Measurements from ENCODE around the gene DNAJC15.

Gene DNAJC15

DNA sequence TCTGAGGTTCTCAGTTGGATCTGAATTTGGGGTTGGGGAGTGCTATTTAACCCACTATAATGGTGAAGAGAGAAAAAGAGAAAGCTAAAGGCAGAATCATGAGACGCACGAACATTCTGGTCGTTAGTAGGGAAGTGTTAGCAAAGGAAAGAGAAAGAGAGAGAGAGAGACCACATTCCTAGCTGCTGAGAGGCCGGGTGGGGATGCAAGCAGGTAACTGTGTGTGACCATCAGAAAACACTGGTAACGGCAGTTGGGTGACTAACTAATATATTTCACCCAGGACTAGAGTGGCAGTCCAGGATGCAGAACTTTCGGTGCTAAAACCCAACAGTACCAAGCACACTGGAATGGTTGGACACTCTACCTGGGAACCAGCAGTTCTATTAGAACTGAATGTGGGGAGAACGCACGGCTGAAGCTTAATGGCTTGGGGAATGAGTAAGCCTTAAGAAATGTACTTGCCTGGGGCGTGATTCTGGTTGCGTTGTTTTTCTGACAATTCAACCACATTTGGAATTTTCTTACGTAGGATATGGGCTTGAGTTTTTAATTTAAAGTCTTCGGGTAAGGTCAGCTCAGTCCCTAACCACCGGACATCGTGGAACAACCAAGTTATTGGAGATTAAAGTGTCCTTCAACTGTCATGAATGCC, 130.2 kb downstream of the DNAJC15 start:
- no peak for DNase-seq

DNA sequence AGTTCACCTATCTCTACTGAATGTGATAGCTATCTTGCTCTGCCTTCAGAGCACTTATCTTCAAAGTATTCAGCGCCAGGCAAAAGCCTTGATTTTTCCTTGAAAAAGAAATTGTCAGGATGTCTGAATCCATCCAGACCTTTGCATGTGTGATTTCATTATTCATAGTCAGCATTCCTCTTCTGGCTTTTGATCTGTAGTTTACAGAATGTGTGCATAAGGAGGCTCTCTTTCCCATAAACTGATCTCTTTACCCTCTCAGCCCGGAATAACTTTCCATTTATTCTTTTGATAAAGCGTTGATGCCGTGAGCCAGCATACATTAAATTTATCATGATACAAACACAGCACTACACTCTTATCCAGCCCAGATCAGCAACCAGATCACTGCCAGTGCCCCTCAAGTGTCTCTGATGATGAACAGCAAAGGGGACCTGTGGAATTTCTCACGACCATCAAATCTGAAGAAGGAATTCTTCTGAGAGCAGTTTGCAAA, 130.8 kb downstream of the DNAJC15 start:
- DNase-seq: no peak

DNA sequence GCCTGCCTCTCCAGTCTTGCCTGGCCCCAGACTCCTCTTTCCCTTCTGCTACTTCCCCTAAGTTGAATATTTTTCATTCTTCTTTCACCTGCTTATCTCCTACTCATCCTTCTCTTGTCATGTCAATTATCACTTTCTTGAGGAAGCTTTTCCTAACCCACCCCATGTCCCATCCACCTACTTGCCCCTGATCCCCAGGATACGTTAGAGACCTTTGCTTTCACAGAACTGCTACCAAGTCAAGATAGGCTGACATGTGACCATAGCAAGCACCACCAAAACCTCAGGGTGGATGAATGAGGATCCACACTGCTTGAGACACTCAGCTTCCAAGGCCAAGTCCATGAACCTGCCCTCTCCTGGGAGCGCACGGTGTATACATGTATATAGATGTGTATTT, 131.5 kb downstream of the DNAJC15 start:
- no peak for DNase-seq

DNA sequence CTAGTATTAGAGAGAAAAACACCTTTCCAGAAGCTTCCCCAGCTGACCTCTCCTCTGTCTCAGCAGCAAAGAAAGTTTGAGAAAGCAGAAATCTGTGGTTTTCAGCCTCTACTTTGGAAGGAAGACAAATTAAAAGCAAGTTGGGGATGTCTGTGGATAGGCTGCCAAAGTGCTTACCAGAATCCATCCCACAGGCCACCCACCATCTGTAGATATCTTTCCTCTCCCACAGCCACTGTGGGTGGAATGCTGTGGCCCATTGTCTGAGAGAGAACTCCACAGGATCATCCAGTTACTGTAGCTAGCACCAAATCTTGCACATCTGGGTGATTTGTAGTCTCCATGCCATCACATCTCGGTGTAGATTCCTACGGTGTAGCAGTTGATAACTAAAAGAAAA, 133.5 kb downstream of the DNAJC15 start:
- DNase-seq: peak in 1 of 58 donors; percentile 4

DNA sequence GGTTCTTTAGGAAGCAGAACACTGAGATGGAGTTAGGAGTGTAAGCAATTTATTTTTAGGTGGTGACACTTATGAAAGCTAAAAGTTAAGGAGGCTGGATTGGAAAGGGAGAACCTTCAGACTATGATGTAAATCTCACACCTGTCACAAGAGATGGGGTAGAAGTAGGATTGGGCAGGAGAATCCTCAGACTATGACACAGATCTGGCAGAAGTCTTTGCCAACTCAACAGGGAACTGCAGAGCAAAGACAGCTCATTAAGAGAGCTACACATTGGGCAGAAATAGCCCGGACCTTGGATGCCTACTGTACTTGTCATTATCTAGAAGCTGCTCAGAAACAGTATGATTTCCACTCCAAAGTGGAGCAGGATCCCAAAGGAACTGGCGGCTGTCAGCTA, 134.4 kb downstream of the DNAJC15 start:
- peak in 11 of 58 donors; percentile 8 to 58 (median 29) for DNase-seq

DNA sequence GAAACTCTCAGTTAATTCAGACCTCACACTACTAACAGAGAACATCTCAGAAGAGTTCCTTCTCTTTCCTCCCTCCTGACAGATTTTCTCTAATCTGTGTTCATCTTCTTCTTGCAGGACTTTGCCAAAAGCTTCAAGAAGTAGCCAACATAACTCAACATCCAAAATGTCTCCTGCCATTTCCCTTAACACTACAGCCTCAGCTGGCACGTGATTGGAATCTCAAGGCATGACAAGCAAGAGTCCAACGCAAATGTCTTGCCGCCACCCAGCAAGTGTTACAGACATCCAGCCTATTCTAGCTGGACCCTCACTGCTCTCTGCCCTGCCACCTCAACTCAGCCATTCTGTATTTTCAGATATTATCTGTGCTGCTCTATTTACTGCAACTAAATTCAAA, 135.1 kb downstream of the DNAJC15 start:
- DNase-seq: no peak

DNA sequence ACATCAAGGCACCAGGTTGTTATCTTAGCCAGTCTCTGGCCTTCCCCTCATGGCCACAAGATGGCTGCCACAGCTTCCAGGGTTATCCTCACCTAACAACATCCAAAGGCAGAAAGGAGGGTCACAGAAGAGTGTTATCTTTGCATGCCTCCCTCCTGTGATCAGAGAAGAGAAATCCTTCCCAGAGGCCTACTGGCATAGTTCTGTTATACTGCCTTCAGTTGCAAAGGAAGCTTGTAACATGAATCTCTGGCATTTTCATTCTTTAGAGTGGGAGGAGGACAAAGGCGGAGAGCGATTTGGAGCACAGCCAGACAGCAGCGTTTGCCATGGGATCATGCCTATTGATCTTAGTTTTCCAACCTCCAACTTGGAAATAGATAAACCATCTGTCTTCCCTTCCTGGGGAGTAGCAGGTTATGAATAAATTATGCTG, 135.7 kb downstream of the DNAJC15 start:
- DNase-seq: peak in 2 of 58 donors; percentile 4 to 22

Measured in anterior cingulate cortex (tissue), 58 donors.